ENCODE results near the gene CDC42BPG. TPM values are rescaled to one million over a fixed set of nuclear protein-coding genes. Genes with fewer than 3 reads are reported as not detected.

The CDC42BPG gene
- total RNA-seq, 1 experiment from 2014 or later = 24.9 TPM

GRCh38 chr11:64826062-64826461 is 18.4 kb downstream of the CDC42BPG start:
- no peaks in the 10 kb centered on the region for H3K9me3 Mint-ChIP-seq
- H4K8ac ChIP-seq (replicated peaks; ENCODE audit: insufficient read length, low read depth, low read length) = no peak overlapping the region
- no peak overlapping the region for H2BK20ac ChIP-seq (ENCODE audit: low read depth, low read length, poor library complexity, severe bottlenecking)
- no peak overlapping the region for H3K4ac ChIP-seq (ENCODE audit: low read depth, low read length)
- peak overlapping the region in 1 of 3 experiments; percentile 76; a peak in 1 of 7 replicates for H3K27ac Mint-ChIP-seq
- no peak overlapping the region for H4K91ac ChIP-seq (ENCODE audit: insufficient read length, low read depth, low read length)
- no peaks in the 10 kb centered on the region for H3K79me1 ChIP-seq (ENCODE audit: insufficient read depth, low read depth, low read length, poor library complexity, severe bottlenecking)
- H2BK120ac ChIP-seq (ENCODE audit: low read depth, low read length, poor library complexity, severe bottlenecking) = no peak overlapping the region
- H3K4me2 ChIP-seq (ENCODE audit: insufficient read depth, insufficient read length, low read length) = no peak overlapping the region
- no peaks in the 10 kb centered on the region for H4K20me1 ChIP-seq (ENCODE audit: control insufficient read depth, insufficient read depth, insufficient read length)
- H3K18ac ChIP-seq (ENCODE audit: insufficient read length, low read depth, low read length) = no peak overlapping the region
- no peak overlapping the region for H3T11ph ChIP-seq (ENCODE audit: low read length)
- no peak overlapping the region for H3K14ac ChIP-seq (ENCODE audit: insufficient read depth, low read length)
- H4K5ac ChIP-seq (ENCODE audit: insufficient read length, low read depth, low read length) = no peak overlapping the region
- H3K4me1 ChIP-seq (ENCODE audit: insufficient read depth, low read length) = no peaks in the 10 kb centered on the region
- no peak overlapping the region for H2AFZ ChIP-seq (ENCODE audit: low read length)
- H2AK5ac ChIP-seq (ENCODE audit: insufficient read length, low read length) = no peak overlapping the region
- H3K27ac ChIP-seq (ENCODE audit: insufficient read length, low read depth, low read length) = no peak overlapping the region
- no peaks in the 10 kb centered on the region for H3K23me2 ChIP-seq (ENCODE audit: insufficient read length, low read depth, low read length, poor library complexity, severe bottlenecking)
- H3K9me3 ChIP-seq (ENCODE audit: control insufficient read depth, low read depth, low read length) = no peaks in the 10 kb centered on the region
- H3K23ac ChIP-seq (ENCODE audit: insufficient read length, low read depth, low read length) = no peak overlapping the region
- H3K4me1 Mint-ChIP-seq = peaks cover 0 to 2% of the 10 kb centered on the region in 2 experiments; a peak in 2 of 4 replicates
- DNase-seq = no peak
- H2BK12ac ChIP-seq (ENCODE audit: insufficient read length, low read depth, low read length) = no peak overlapping the region
- no peaks in the 10 kb centered on the region for H3K27me3 ChIP-seq (ENCODE audit: insufficient read depth, low read length)
- no peak overlapping the region for H3K56ac ChIP-seq (ENCODE audit: insufficient read length, low read depth, low read length)
- H2BK5ac ChIP-seq (ENCODE audit: insufficient read length, low read length) = no peak overlapping the region
- no peak for TF ChIP-seq CTCF (conservative IDR thresholded peaks at IDR 0.05)
- no peak overlapping the region for H3K9ac ChIP-seq (ENCODE audit: extremely low read depth, insufficient read length, low read length)
- no peak overlapping the region for H2BK15ac ChIP-seq (ENCODE audit: low read depth, low read length)
- H3K79me2 ChIP-seq (ENCODE audit: insufficient read depth, low read length) = no peaks in the 10 kb centered on the region
- no CpG with 5 or more reads among the region's 7 CpGs for WGBS (ENCODE audit: extremely low coverage, insufficient read length, low lambda C conversion rate)
- H3K27me3 Mint-ChIP-seq (ENCODE audit: low read depth) = no peaks in the 10 kb centered on the region; the same call in 1 of the 2 replicates
- H3K4me3 Mint-ChIP-seq = no peak overlapping the region
- peaks cover 0 to 59% (median 21%) of the 10 kb centered on the region in 3 experiments; a peak in 5 of 7 replicates for H3K36me3 Mint-ChIP-seq (ENCODE audit: insufficient read depth in 1 of 3, low read depth in 3 of 3)
